B cell (primary cell): ENCODE data around the gene CTRB2. TPM values are rescaled to one million over a fixed set of nuclear protein-coding genes. Genes with fewer than 3 reads are reported as not detected.

Source experiments
- ATAC-seq: fragments of 200-7000 bp; cut with Tn5 transposase; one replicate; pipeline ENCODE4 v1.10.0; 2021; ENCODE audit warnings: low read depth, mild to moderate bottlenecking, moderate number of reproducible peaks, moderate library complexity
- CTCF ChIA-PET: fragments of 350-600 bp; sonication (Branson Sonifier 250); formaldehyde crosslinking; loops from one replicate; lab custom pipeline; 2021; ENCODE audit warnings: antibody characterized with exemption, inconsistent platforms; lab: Charles Lee
- POLR2A ChIA-PET: fragments of 350-600 bp; sonication (Branson Sonifier 250); formaldehyde crosslinking; loops from one replicate; lab custom pipeline; 2021; ENCODE audit warnings: antibody characterized with exemption; lab: Charles Lee
- DNase-seq: peaks from one replicate; pipeline ENCODE4 v3.0.0; 2013
- H2AFZ ChIP-seq: 2 replicates; pipeline ENCODE4 v1.6.1; 2012; ENCODE audit warnings: mild to moderate bottlenecking, low read depth, low read length; ENCODE audit not compliant: insufficient read depth, poor library complexity, severe bottlenecking
- H3K27ac ChIP-seq, 2 donors: 1 replicate in 1 of 2; 2 replicates in 1 of 2; pipeline ENCODE4 v1.5.1; 2012 to 2013; ENCODE audit warnings: low read length in 2 of 2, mild to moderate bottlenecking in 2 of 2, moderate library complexity in 1 of 2
- H3K27me3 ChIP-seq, 4 experiments: fragments of 200-600 bp in 1 of 4; sonication (generic) in 1 of 4; replicated peaks in 1 of 4; 1 replicate in 2 of 4; 2 replicates in 2 of 4; pipeline versions ENCODE4 v1.6.1 to v1.7.0; 2013 to 2016; ENCODE audit warnings: low read length in 3 of 4, mild to moderate bottlenecking in 2 of 4, mixed read lengths in 1 of 4, moderate library complexity in 1 of 4; ENCODE audit not compliant: insufficient read depth in 4 of 4, control insufficient read depth in 3 of 4; ENCODE audit errors: control extremely low read depth in 1 of 4
- H3K36me3 ChIP-seq, 2 experiments: replicated peaks in 1 of 2; 1 replicate in 1 of 2; 2 replicates in 1 of 2; pipeline versions ENCODE4 v1.6.1 to v1.7.1; 2013; ENCODE audit warnings: low read length in 1 of 2; ENCODE audit not compliant: insufficient read depth in 2 of 2, control insufficient read depth in 1 of 2; ENCODE audit errors: control extremely low read depth in 1 of 2, extremely low read depth in 1 of 2
- H3K4me1 ChIP-seq, 2 donors: fragments of 200-600 bp in 1 of 2; sonication (generic) in 1 of 2; 1 replicate in 1 of 2; 2 replicates in 1 of 2; pipeline versions ENCODE4 v1.5.1 to v1.6.1; 2013 to 2017; ENCODE audit warnings: low read length in 2 of 2; ENCODE audit not compliant: control insufficient read depth in 2 of 2, insufficient read depth in 2 of 2
- H3K4me2 ChIP-seq: replicated peaks from 2 replicates; pipeline ENCODE3; 2012; ENCODE audit warnings: mild to moderate bottlenecking, low read depth, low read length; ENCODE audit not compliant: poor library complexity, severe bottlenecking
- H3K4me3 ChIP-seq, 5 experiments: fragments of 200-600 bp in 1 of 5; sonication (generic) in 1 of 5; 1 replicate in 3 of 5; 2 replicates in 2 of 5; pipeline versions ENCODE4 v1.5.1 to v1.7.0; 2011 to 2016; ENCODE audit warnings: low read length in 4 of 5, mild to moderate bottlenecking in 4 of 5, low read depth in 2 of 5, control low read depth in 1 of 5, moderate library complexity in 1 of 5; ENCODE audit not compliant: insufficient read depth in 1 of 5; ENCODE audit errors: control extremely low read depth in 1 of 5, extremely low read depth in 1 of 5
- H3K79me2 ChIP-seq: fragments of 200-600 bp; sonication (generic); one replicate; pipeline ENCODE4 v1.6.0; 2016; ENCODE audit warnings: low read length; ENCODE audit not compliant: control insufficient read depth, insufficient read depth
- H3K9ac ChIP-seq: fragments of 200-600 bp; sonication (generic); 2 replicates; pipeline ENCODE4 v1.6.1; 2017; ENCODE audit warnings: mild to moderate bottlenecking, low read length, moderate library complexity
- H3K9me3 ChIP-seq, 3 donors: one replicate each; pipeline versions ENCODE4 v1.6.1 to v1.7.1; 2013; ENCODE audit warnings: low read length in 2 of 3; ENCODE audit not compliant: control insufficient read depth in 2 of 3, insufficient read depth in 1 of 3; ENCODE audit errors: control extremely low read depth in 1 of 3
- H4K20me1 ChIP-seq: 2 replicates; pipeline ENCODE4 v1.6.0; 2012; ENCODE audit warnings: mild to moderate bottlenecking, low read length; ENCODE audit not compliant: insufficient read depth, control insufficient read depth, poor library complexity, severe bottlenecking
- H3K27ac Mint-ChIP-seq: one replicate; pipeline ENCODE4 v1.8.0; 2021; ENCODE audit warnings: mixed read lengths
- H3K27me3 Mint-ChIP-seq: one replicate; pipeline ENCODE4 v1.8.0; 2021; ENCODE audit warnings: mixed read lengths
- H3K4me1 Mint-ChIP-seq: one replicate; pipeline ENCODE4 v1.8.0; 2021; ENCODE audit warnings: mixed read lengths
- H3K4me3 Mint-ChIP-seq: one replicate; pipeline ENCODE4 v1.8.0; 2021; ENCODE audit warnings: mixed read lengths
- H3K9me3 Mint-ChIP-seq: one replicate; pipeline ENCODE4 v1.8.0; 2022; ENCODE audit warnings: mixed read lengths; ENCODE audit not compliant: insufficient read depth
- CTCF ChIP-seq: fragments of 200-600 bp; IDR thresholded peaks from one replicate; pipeline ENCODE4 v1.8.0; 2022; ENCODE audit warnings: antibody characterized with exemption, mild to moderate bottlenecking
- EZH2 ChIP-seq: IDR thresholded peaks from 2 replicates; pipeline ENCODE4 v1.6.1; 2012; ENCODE audit warnings: borderline replicate concordance, low read depth, mild to moderate bottlenecking, moderate library complexity, low read length; ENCODE audit not compliant: insufficient read depth, poor library complexity, severe bottlenecking
- WGBS: methylation state at CpG from one replicate; pipeline ENCODE4 v1.1.5; 2013; ENCODE audit warnings: missing lambda C conversion rate; ENCODE audit not compliant: insufficient coverage; 5-methylcytosine and 5-hydroxymethylcytosine counted together
- intact Hi-C: fragments of 100-400 bp; cut with micrococcal nuclease; formaldehyde crosslinking; loops from one replicate; pipeline ENCODE4 v1.10.0; 2022
- polyA plus RNA-seq: library from polyadenylated mRNA; depleted of rRNA; stranded (reverse); fragments of >200 nt; gene quantifications from 2 replicates; pipeline ENCODE4 v1.2.3, GENCODE V29; 2012
- total RNA-seq, 2 donors: library from RNA; stranded (reverse); fragments of 120-200 nt in 1 of 2; gene quantifications; 1 replicate in 1 of 2; 2 replicates in 1 of 2; pipeline versions ENCODE4 v1.2.3 to v1.2.4, GENCODE V29; 2013 to 2022

Gene CTRB2
- total and polyA plus RNA-seq, 2 donors (not counting 1 experiment from before 2014, with no cell fraction given) = not detected

- H3K27ac ChIP-seq = no peak overlapping the region
- H3K4me3 Mint-ChIP-seq = no peak overlapping the region
- H3K27me3 ChIP-seq = peaks cover 0 to 36% (median 7%) of the 10 kb centered on the region in 4 experiments
- peaks cover 39% of the 10 kb centered on the region for H3K27me3 Mint-ChIP-seq
- no peaks in the 10 kb centered on the region for H3K9me3 Mint-ChIP-seq
- H2AFZ ChIP-seq = no peak overlapping the region
- peaks cover 0 to 2% of the 10 kb centered on the region in 2 donors for H3K4me1 ChIP-seq
- POLR2A ChIA-PET = interaction anchor here (0.6 kb wide), 1 partner anchor 293 kb away, joined by 3 read pairs; no protein-coding TSS in a partner anchor
- H4K20me1 ChIP-seq = no peaks in the 10 kb centered on the region
- H3K4me2 ChIP-seq = no peak overlapping the region
- no peaks in the 10 kb centered on the region for H3K4me1 Mint-ChIP-seq
- no peak overlapping the region for H3K27ac Mint-ChIP-seq
- no peak for ATAC-seq
- peaks cover 0 to 2% (median 0%) of the 10 kb centered on the region in 3 donors for H3K9me3 ChIP-seq
- DNase-seq = no peak
- TF ChIP-seq EZH2 (no peak), CTCF (no peak)
- 94% methylated on average over 9 of the region's 10 CpGs for WGBS
- no peaks in the 10 kb centered on the region for H3K36me3 ChIP-seq
- no peaks in the 10 kb centered on the region for H3K79me2 ChIP-seq
- H3K4me3 ChIP-seq = no peak overlapping the region
- CTCF ChIA-PET = no interaction called here
- intact Hi-C loops = no loop called here
- H3K9ac ChIP-seq = no peak overlapping the region
Measured at GRCh38 chr16:75193730-75194444, 13.1 kb downstream of the CTRB2 start.

- Mint-ChIP-seq H3K27ac (no peak overlapping the region), H3K4me1 (no peaks in the 10 kb centered on the region), H3K9me3 (no peaks in the 10 kb centered on the region), H3K4me3 (no peak overlapping the region), H3K27me3 (peaks cover 41% of the 10 kb centered on the region)
- POLR2A ChIA-PET = interaction anchor here (0.6 kb wide), 1 partner anchor 292 kb away, joined by 3 read pairs; no protein-coding TSS in a partner anchor
- Histone ChIP-seq H3K27ac (no peak overlapping the region), H4K20me1 (no peaks in the 10 kb centered on the region), H3K36me3 (no peaks in the 10 kb centered on the region), H3K9me3 (peaks cover 0 to 4% (median 0%) of the 10 kb centered on the region in 3 donors), H2AFZ (no peak overlapping the region), H3K4me3 (no peak overlapping the region), H3K9ac (no peak overlapping the region), H3K79me2 (no peaks in the 10 kb centered on the region), H3K27me3 (peaks cover 0 to 32% (median 5%) of the 10 kb centered on the region in 4 experiments), H3K4me2 (no peak overlapping the region), H3K4me1 (peaks cover 0 to 2% of the 10 kb centered on the region in 2 donors)
- TF ChIP-seq CTCF (no peak), EZH2 (no peak)
- CTCF ChIA-PET = no interaction called here
- 100% methylated on average over 3 of the region's 4 CpGs for WGBS
- intact Hi-C loops = no loop called here
- ATAC-seq = no peak
- no peak for DNase-seq
Measured at GRCh38 chr16:75193265-75193650, 13.7 kb downstream of the CTRB2 start.
